Measurements from ENCODE around the gene KDM5B.

- TF ChIP-seq POLR2A (IDR thresholded peaks at IDR 0.05), result no peak
- peak in 1 of 6 experiments; percentile 3 for TF ChIP-seq CTCF (IDR thresholded peaks at IDR 0.05)
Observed at GRCh38 chr1:202811296-202812175, 3.3 kb upstream of the KDM5B start.
